GM12878 (cell line): Measurements from ENCODE around the gene NAE1. TPM values are rescaled to one million over a fixed set of nuclear protein-coding genes. Genes with fewer than 3 reads are reported as not detected.

Experiments used
- ATAC-seq: fragments of 200-7000 bp; cut with Tn5 transposase; 3 replicates; pipeline ENCODE4 v1.9.1; 2020; ENCODE audit warnings: mild to moderate bottlenecking, moderate library complexity
- BruUV-seq: library from RNA; stranded (reverse); fragments of 400-500 nt; replicated peaks from 2 replicates; lab custom pipeline; 2021; lab: Mats Ljungman, UMichigan
- CTCF ChIA-PET: fragments of 300-600 bp; sonication (Branson Sonifier 250); formaldehyde crosslinking; extraction: SDS; loops from one replicate; lab custom pipeline; 2021; ENCODE audit warnings: inconsistent platforms; lab: Yijun Ruan, JAX
- POLR2A ChIA-PET: fragments of 350-600 bp; formaldehyde crosslinking; extraction: SDS; loops from one replicate; lab custom pipeline; 2021; ENCODE audit warnings: inconsistent platforms; lab: Charles Lee
- RAD21 ChIA-PET: fragments of 300-600 bp; sonication (Branson Sonifier 250); formaldehyde crosslinking; loops from one replicate; lab custom pipeline; 2023; ENCODE audit warnings: antibody characterized with exemption; ENCODE audit not compliant: unreplicated experiment; lab: Charles Lee
- SMC1A ChIA-PET: fragments of 300-600 bp; sonication (Branson Sonifier 250); formaldehyde crosslinking; loops from one replicate; lab custom pipeline; 2023; ENCODE audit not compliant: unreplicated experiment, uncharacterized antibody; lab: Charles Lee
- DNase-seq: peaks from one replicate; pipeline ENCODE4 v3.0.0-alpha.2; 2011; ENCODE audit warnings: low read depth, low spot score
- FAIRE-seq: peaks from 3 replicates; lab custom pipeline; 2011; peaks lifted over from hg19 to GRCh38; lab: Jason Lieb, UNC
- H2AFZ ChIP-seq: 2 replicates; pipeline ENCODE4 v1.6.0; 2011; ENCODE audit warnings: low read depth, low read length, control low read depth; ENCODE audit not compliant: control insufficient read depth
- H3K27ac ChIP-seq: 2 replicates; pipeline ENCODE4 v1.5.1; 2011; ENCODE audit warnings: control low read depth; ENCODE audit not compliant: control insufficient read depth, insufficient read depth
- H3K27me3 ChIP-seq, 2 experiments: replicated peaks in 1 of 2; 2 replicates each; pipeline versions ENCODE4 v1.6.0 to v1.6.1; 2011; ENCODE audit warnings: low read length in 1 of 2; ENCODE audit not compliant: control insufficient read depth in 2 of 2, insufficient read depth in 2 of 2
- H3K36me3 ChIP-seq, 2 experiments: 2 replicates each; pipeline ENCODE4 v1.5.1; 2011; ENCODE audit warnings: low read length in 1 of 2; ENCODE audit not compliant: control insufficient read depth in 2 of 2, insufficient read depth in 2 of 2
- H3K4me1 ChIP-seq: 2 replicates; pipeline ENCODE4 v1.6.1; 2011; ENCODE audit warnings: mild to moderate bottlenecking, low read length, moderate library complexity, mixed read lengths; ENCODE audit not compliant: control insufficient read depth, insufficient read depth
- H3K4me2 ChIP-seq: 2 replicates; pipeline ENCODE4 v1.6.0; 2011; ENCODE audit warnings: control low read depth; ENCODE audit not compliant: control insufficient read depth, insufficient read depth
- H3K4me3 ChIP-seq: fragments of 200-600 bp; sonication (generic); 2 replicates; pipeline ENCODE4 v1.5.1; 2016
- H3K79me2 ChIP-seq: 2 replicates; pipeline ENCODE4 v1.6.0; 2011; ENCODE audit warnings: low read length; ENCODE audit not compliant: control insufficient read depth, insufficient read depth
- H3K9ac ChIP-seq: 2 replicates; pipeline ENCODE4 v1.8.0; 2011; ENCODE audit warnings: low read length, control low read depth, mixed read lengths; ENCODE audit not compliant: control insufficient read depth, insufficient read depth
- H3K9me3 ChIP-seq: replicated peaks from 3 replicates; pipeline ENCODE4 v1.5.1; 2011; ENCODE audit warnings: mild to moderate bottlenecking, low read length; ENCODE audit not compliant: control insufficient read depth, insufficient read depth
- H4K20me1 ChIP-seq: 2 replicates; pipeline ENCODE4 v1.6.0; 2011; ENCODE audit not compliant: control insufficient read depth, insufficient read depth
- ASH2L ChIP-seq: fragments of 300-600, 200-600 bp; sonication (generic); IDR thresholded peaks from 2 replicates; pipeline ENCODE4 v1.6.1; 2017; ENCODE audit warnings: low read depth, mild to moderate bottlenecking, borderline replicate concordance
- BCLAF1 ChIP-seq: fragments of 450-650 bp; IDR thresholded peaks from 2 replicates; pipeline ENCODE4 v1.6.1; 2017; ENCODE audit warnings: antibody characterized with exemption, mild to moderate bottlenecking, moderate library complexity
- BRCA1 ChIP-seq: IDR thresholded peaks from 2 replicates; pipeline ENCODE4 v1.6.1; 2011; ENCODE audit warnings: low read depth, low read length, improper control_type of control experiment
- CEBPZ ChIP-seq: fragments of 150-350 bp; IDR thresholded peaks from 2 replicates; pipeline ENCODE4 v1.6.1; 2016; ENCODE audit warnings: low read depth, low read length
- KLF5 ChIP-seq: fragments of 450-650 bp; IDR thresholded peaks from 2 replicates; pipeline ENCODE4 v1.6.1; 2014; ENCODE audit warnings: mild to moderate bottlenecking; ENCODE audit not compliant: partially characterized antibody
- NBN ChIP-seq: fragments of 450-650 bp; IDR thresholded peaks from 2 replicates; pipeline ENCODE4 v1.6.1; 2016
- RBBP5 ChIP-seq: fragments of 200-600 bp; sonication (generic); conservative IDR thresholded peaks from 2 replicates; pipeline ENCODE4 v1.6.1; 2016
- SIN3A ChIP-seq: IDR thresholded peaks from 2 replicates; pipeline ENCODE4 v1.6.1; 2012; ENCODE audit warnings: low read depth, low read length, improper control_type of control experiment
- SPI1 ChIP-seq: IDR thresholded peaks from 2 replicates; pipeline ENCODE4 v1.6.1; 2011; ENCODE audit warnings: low read depth, mild to moderate bottlenecking, low read length, moderate library complexity, borderline replicate concordance; ENCODE audit not compliant: insufficient read depth
- WGBS: methylation state at CpG from one replicate; pipeline ENCODE4 v1.1.6; 2016; ENCODE audit warnings: low lambda C conversion rate; ENCODE audit not compliant: insufficient replicate concordance, insufficient coverage; ENCODE audit errors: missing lambda C conversion rate; 5-methylcytosine and 5-hydroxymethylcytosine counted together
- in situ Hi-C: fragments of 300-500 bp; cut with MboI; formaldehyde crosslinking; loops from 9 replicates; pipeline ENCODE4 v1.14.3; 2018; ENCODE audit warnings: mixed read lengths
- intact Hi-C: fragments of 100-400 bp; cut with micrococcal nuclease; formaldehyde crosslinking; loops from one replicate; pipeline ENCODE4 v1.14.2; 2022; ENCODE audit not compliant: unreplicated experiment
- polyA plus RNA-seq, 11 experiments: library from polyadenylated mRNA; depleted of rRNA in 4 of 11; unstranded in 6 of 11; stranded (reverse) in 5 of 11; fragments of >200 nt; fragmentation: Nextera tagmentation in 4 of 11; fragmentation: Illumina TruSeq in 1 of 11; extraction: Ambion mirVana in 4 of 11; extraction: Trizol in 1 of 11; gene quantifications; 1 replicate in 1 of 11; 2 replicates in 10 of 11; pipeline versions ENCODE4 v1.2.1 to v1.2.3, GENCODE V29; 2011 to 2016; ENCODE audit warnings: inconsistent platforms in 2 of 11, missing spikeins in 2 of 11, low read depth in 1 of 11
- total RNA-seq, 4 experiments: library from RNA; depleted of rRNA in 3 of 4; stranded (reverse); fragments of >200 nt in 3 of 4; fragmentation: Illumina TruSeq in 1 of 4; extraction: Trizol in 1 of 4; gene quantifications; 2 replicates each; pipeline versions ENCODE4 v1.2.1 to v1.2.3, GENCODE V29; 2013 to 2021

NAE1 gene
- total and polyA plus RNA-seq, 10 of the 15 experiments (the other 5 are each of a cell fraction or from before 2014, with no cell fraction given), result 58.7 to 106 (median 78.7) TPM

GRCh38 chr16:66754819-66755218, 76.0 kb downstream of the NAE1 start:
- TF ChIP-seq BCLAF1, result no peak
- TF ChIP-seq BRCA1, result no peak
- no peak for TF ChIP-seq SPI1
- no peak for TF ChIP-seq RBBP5
- no peak for TF ChIP-seq CEBPZ
- TF ChIP-seq KLF5, result no peak
- TF ChIP-seq ASH2L, result no peak
- TF ChIP-seq NBN, result no peak
- no peak for TF ChIP-seq SIN3A
- Histone ChIP-seq H4K20me1 (no peaks in the 10 kb centered on the region), H3K27me3 (peaks cover 0 to 3% of the 10 kb centered on the region in 2 experiments; a peak in 1 of 4 replicates), H3K9me3 (no peaks in the 10 kb centered on the region), H3K9ac (no peak overlapping the region), H3K27ac (no peak overlapping the region), H3K4me2 (no peak overlapping the region), H3K4me3 (no peak overlapping the region), H3K4me1 (peaks cover 3% of the 10 kb centered on the region; the same call in 1 of the 2 replicates), H3K36me3 (no peaks in the 10 kb centered on the region), H2AFZ (no peak overlapping the region), H3K79me2 (peaks cover 16% of the 10 kb centered on the region)
- intact Hi-C loops (loop anchor here (5.0 kb wide), 1 partner anchor 172 kb away; the partner anchor contains the start of gene RRAD), in situ Hi-C loops (no loop called here)
- BruUV-seq, result no TSS peak
- DNase-seq (no peak), ATAC-seq (no peak), FAIRE-seq (no peak)
- CTCF ChIA-PET, result interaction anchor here (0.6 to 3.7 kb wide), 6 partner anchors 13 to 125 kb away, joined by 3 to 14 read pairs (median 6); partner anchors contain the start of gene NAE1
- POLR2A ChIA-PET, result no interaction called here
- WGBS, result 8% methylated on average over 3 of the region's 3 CpGs
- RAD21 ChIA-PET, result no interaction called here
- SMC1A ChIA-PET, result interaction anchor here (0.9 kb wide), 1 partner anchor 17 kb away, joined by 4 read pairs; no protein-coding TSS in a partner anchor
